Kidney (tissue), 14 donors: ENCODE data around the gene ASB4. TPM values are rescaled to one million over a fixed set of nuclear protein-coding genes. Genes with fewer than 3 reads are reported as not detected.

ENCODE experiments used
- DNase-seq, 5 donors: peaks; one replicate each; pipeline ENCODE4 v3.0.0-alpha.2; 2013 to 2020
- FAIRE-seq: peaks from 2 replicates; lab custom pipeline; 2012; peaks lifted over from hg19 to GRCh38; lab: Jason Lieb, UNC
- H3K27ac ChIP-seq, 2 donors: one replicate each; pipeline ENCODE4 v1.7.0; 2013; ENCODE audit warnings: low read depth in 2 of 2, low read length in 2 of 2, inconsistent platforms in 1 of 2
- H3K27me3 ChIP-seq: one replicate; pipeline ENCODE4 v1.7.1; 2013; ENCODE audit warnings: low read length, inconsistent platforms; ENCODE audit not compliant: control insufficient read depth, insufficient read depth
- H3K36me3 ChIP-seq, 3 donors: one replicate each; pipeline versions ENCODE4 v1.7.0 to v1.7.1; 2013; ENCODE audit warnings: low read length in 3 of 3, control low read depth in 1 of 3, inconsistent platforms in 1 of 3; ENCODE audit not compliant: insufficient read depth in 3 of 3, control insufficient read depth in 2 of 3
- H3K4me1 ChIP-seq, 3 donors: one replicate each; pipeline versions ENCODE4 v1.7.0 to v1.7.1; 2013; ENCODE audit warnings: low read length in 3 of 3, inconsistent platforms in 1 of 3, low read depth in 1 of 3; ENCODE audit not compliant: control insufficient read depth in 2 of 3, insufficient read depth in 2 of 3
- H3K4me3 ChIP-seq, 3 donors: one replicate each; pipeline versions ENCODE4 v1.7.0 to v1.8.1; 2013; ENCODE audit warnings: low read length in 3 of 3, control low read depth in 1 of 3, inconsistent platforms in 1 of 3
- H3K9ac ChIP-seq, 3 donors: one replicate each; pipeline versions ENCODE4 v1.7.0 to v1.7.1; 2013; ENCODE audit warnings: low read length in 3 of 3, control low read depth in 1 of 3, inconsistent platforms in 1 of 3
- H3K9me3 ChIP-seq, 3 donors: one replicate each; pipeline versions ENCODE4 v1.7.0 to v1.7.1; 2013; ENCODE audit warnings: low read length in 3 of 3, control low read depth in 1 of 3, inconsistent platforms in 1 of 3; ENCODE audit not compliant: control insufficient read depth in 2 of 3, insufficient read depth in 1 of 3
- CTCF ChIP-seq: IDR thresholded peaks from 3 replicates; pipeline ENCODE4 v1.5.1; 2012; ENCODE audit warnings: mild to moderate bottlenecking, moderate library complexity, borderline replicate concordance; ENCODE audit not compliant: insufficient read depth; ENCODE audit errors: extremely low read depth
- intact Hi-C: fragments of 100-400 bp; cut with DNase I; formaldehyde crosslinking; loops from one replicate; pipeline ENCODE4 v1.11.1; 2022
- polyA plus RNA-seq: library from polyadenylated mRNA; stranded (reverse); fragments of 350-450 nt; fragmentation: Illumina TruSeq; extraction: RNeasy Lipid Tissue Mini Kit (QIAGEN cat#74804); gene quantifications from one replicate; pipeline ENCODE4 v1.2.3, GENCODE V29; 2014; ENCODE audit warnings: low read depth, low replicate concordance; ENCODE audit not compliant: insufficient read depth
- total RNA-seq: library from RNA; stranded (reverse); fragmentation: NEBNext Ultra II Directional; extraction: Animal tissue kit (Norgen Biotek cat#: 25700); gene quantifications from one replicate; pipeline ENCODE4 v1.2.1, GENCODE V29; 2021
- donor health status: control.
- donor health status: control.
- donor health status: control.
- donor health status: control.
- donor health status: control.
- donor health status: DM: yes; HTN: yes; CAD: no.
- donor health status: Normal renal cell carcinoma (clear cell type).

ASB4 gene
- total and polyA plus RNA-seq, 2 donors from 2014 or later: 0.09 TPM; not detected in 1

- H3K27ac ChIP-seq: peak overlapping the region; percentile 83 to 89
- no peaks in the 10 kb centered on the region for H3K27me3 ChIP-seq
- no peak for FAIRE-seq
- H3K9ac ChIP-seq: peak overlapping the region in 2 of 3 donors; percentile 30 to 92
- H3K4me3 ChIP-seq: peak overlapping the region in 2 of 3 donors; percentile 41 to 76
- intact Hi-C loops: no loop called here
- no peaks in the 10 kb centered on the region for H3K36me3 ChIP-seq
- H3K4me1 ChIP-seq: peaks cover 0 to 26% (median 23%) of the 10 kb centered on the region in 3 donors
- TF ChIP-seq CTCF: no peak
- DNase-seq: no peak
- H3K9me3 ChIP-seq: no peaks in the 10 kb centered on the region
Measured at GRCh38 chr7:95545673-95546072, 59.9 kb downstream of the ASB4 start.

GRCh38 chr7:95546647-95547046 lies 60.9 kb downstream of the ASB4 start:
- Histone ChIP-seq H3K4me1 (peaks cover 0 to 35% (median 25%) of the 10 kb centered on the region in 3 donors), H3K9ac (peak overlapping the region in 1 of 3 donors; percentile 10)
- no peak for FAIRE-seq

DNA sequence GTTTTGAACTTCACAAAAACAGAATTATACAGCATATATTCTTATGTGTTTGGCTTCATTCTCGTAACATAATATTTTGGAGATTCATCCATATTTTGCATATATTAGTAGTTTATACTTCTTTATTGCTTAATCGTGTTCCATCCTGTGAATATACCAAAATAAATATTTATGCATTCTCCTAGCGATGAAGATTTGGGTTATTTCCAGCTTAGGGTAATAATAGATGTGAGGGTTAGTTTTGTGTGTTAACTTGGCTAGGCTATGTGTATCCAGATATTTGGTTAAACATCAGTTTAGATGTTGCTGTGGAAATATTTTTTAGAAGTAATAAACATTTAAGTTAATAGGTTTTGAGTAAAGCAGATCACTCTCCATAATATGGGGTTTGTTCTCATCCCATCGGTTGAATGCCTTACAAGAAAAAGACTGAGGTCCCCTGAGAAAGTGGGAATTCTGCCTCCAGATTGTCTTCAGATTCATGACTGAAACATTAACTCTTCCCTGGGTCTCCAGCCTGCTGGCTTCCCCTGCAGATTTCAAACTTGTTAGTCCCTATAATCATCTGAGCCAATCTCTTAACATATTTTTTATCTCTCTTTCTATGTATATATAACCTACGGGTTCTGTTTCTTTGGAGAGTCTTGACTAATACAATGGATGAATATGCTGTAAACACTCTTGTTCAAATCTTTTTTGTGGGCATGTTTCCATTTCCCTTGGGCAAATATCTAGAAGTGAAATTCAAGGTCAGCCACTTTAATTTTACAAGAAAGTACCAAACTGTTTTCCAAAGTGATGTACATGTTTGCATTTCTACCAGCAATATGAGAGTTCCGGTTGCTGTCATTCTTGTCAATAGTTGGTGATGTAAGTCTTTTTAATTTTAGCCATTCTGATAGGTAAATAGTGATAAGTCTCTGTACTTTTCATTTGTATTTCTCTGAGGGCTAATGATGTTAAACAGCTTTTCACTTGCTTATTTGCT lies 61.9 kb downstream of the ASB4 start:
- H3K4me1 ChIP-seq: peaks cover 0 to 35% (median 25%) of the 10 kb centered on the region in 3 donors
- no peak overlapping the region for H3K9ac ChIP-seq
- H3K27me3 ChIP-seq: no peaks in the 10 kb centered on the region
- intact Hi-C loops: no loop called here
- H3K9me3 ChIP-seq: no peaks in the 10 kb centered on the region
- peak overlapping the region; percentile 15 to 81 for H3K27ac ChIP-seq
- TF ChIP-seq CTCF: no peak
- no peak overlapping the region for H3K4me3 ChIP-seq
- H3K36me3 ChIP-seq: no peaks in the 10 kb centered on the region
- peak; percentile 33 for FAIRE-seq
- no peak for DNase-seq

More at GRCh38 chr7:95546647-95547046, 60.9 kb downstream of the ASB4 start:
- intact Hi-C loops: no loop called here
- no peak for DNase-seq
- H3K36me3 ChIP-seq: no peaks in the 10 kb centered on the region
- peak overlapping the region; percentile 37 to 45 for H3K27ac ChIP-seq
- peak overlapping the region in 2 of 3 donors; percentile 25 to 76 for H3K4me3 ChIP-seq
- TF ChIP-seq CTCF: no peak
- no peaks in the 10 kb centered on the region for H3K9me3 ChIP-seq
- H3K27me3 ChIP-seq: no peaks in the 10 kb centered on the region
